H1 (cell line): ENCODE data around the gene ZNF598. TPM values are rescaled to one million over a fixed set of nuclear protein-coding genes. Genes with fewer than 3 reads are reported as not detected.

ENCODE experiments used
- CTCF ChIA-PET: fragments of 300-600 bp; sonication (Branson Sonifier 250); formaldehyde crosslinking; loops from one replicate; lab custom pipeline; 2021; ENCODE audit not compliant: partially characterized antibody; lab: Charles Lee
- POLR2A ChIA-PET: fragments of 300-600 bp; sonication (Branson Sonifier 250); formaldehyde crosslinking; loops from one replicate; lab custom pipeline; 2021; ENCODE audit warnings: inconsistent platforms; ENCODE audit not compliant: partially characterized antibody; lab: Charles Lee
- DNase-seq, 2 experiments: peaks; one replicate each; pipeline versions ENCODE4 v3.0.0 to v3.0.0-alpha.2; 2010 to 2022; ENCODE audit warnings: low spot score in 2 of 2, low read depth in 1 of 2, mixed read lengths in 1 of 2
- FAIRE-seq: peaks from 2 replicates; lab custom pipeline; 2011; peaks lifted over from hg19 to GRCh38; lab: Jason Lieb, UNC
- H2AFZ ChIP-seq: 2 replicates; pipeline ENCODE4 v1.8.1; 2012; ENCODE audit warnings: low read length, inconsistent platforms
- H2AK5ac ChIP-seq: 2 replicates; pipeline ENCODE4 v1.6.1; 2013; ENCODE audit warnings: low read depth, low read length
- H2BK120ac ChIP-seq: replicated peaks from 2 replicates; pipeline ENCODE3; 2013; ENCODE audit warnings: low read depth, low read length, inconsistent platforms
- H2BK12ac ChIP-seq: 2 replicates; pipeline ENCODE4 v1.6.1; 2013; ENCODE audit warnings: low read depth, low read length
- H2BK15ac ChIP-seq: 2 replicates; pipeline ENCODE4 v1.6.1; 2013; ENCODE audit warnings: low read length
- H2BK20ac ChIP-seq: 2 replicates; pipeline ENCODE4 v1.6.1; 2013; ENCODE audit warnings: low read length
- H2BK5ac ChIP-seq: 2 replicates; pipeline ENCODE4 v1.6.1; 2013; ENCODE audit warnings: low read depth, low read length
- H3K14ac ChIP-seq: 2 replicates; pipeline ENCODE4 v1.6.1; 2013; ENCODE audit warnings: inconsistent platforms; ENCODE audit not compliant: insufficient read length
- H3K18ac ChIP-seq: 2 replicates; pipeline ENCODE4 v1.6.1; 2013; ENCODE audit warnings: low read length; ENCODE audit errors: extremely low read depth
- H3K23ac ChIP-seq: 2 replicates; pipeline ENCODE4 v1.6.1; 2013; ENCODE audit warnings: inconsistent platforms; ENCODE audit not compliant: insufficient read length
- H3K23me2 ChIP-seq: 2 replicates; pipeline ENCODE4 v1.6.1; 2013; ENCODE audit warnings: low read depth, low read length
- H3K27ac ChIP-seq: 2 replicates; pipeline ENCODE4 v1.6.1; 2011; ENCODE audit warnings: low read depth, low read length, inconsistent platforms
- H3K27me3 ChIP-seq, 4 experiments: replicated peaks in 1 of 4; 1 replicate in 1 of 4; 2 replicates in 3 of 4; pipeline versions ENCODE4 v1.6.1 to v1.8.1; 2011 to 2013; ENCODE audit warnings: low read length in 3 of 4, mild to moderate bottlenecking in 3 of 4, inconsistent platforms in 2 of 4, mixed read lengths in 2 of 4, moderate library complexity in 1 of 4; ENCODE audit not compliant: control insufficient read depth in 3 of 4, insufficient read depth in 3 of 4; ENCODE audit errors: extremely low read depth in 1 of 4
- H3K36me3 ChIP-seq, 4 experiments: 2 replicates each; pipeline versions ENCODE4 v1.6.1 to v1.8.1; 2011 to 2013; ENCODE audit warnings: mild to moderate bottlenecking in 4 of 4, low read length in 3 of 4, moderate library complexity in 2 of 4, control low read depth in 1 of 4, inconsistent platforms in 1 of 4; ENCODE audit not compliant: insufficient read depth in 4 of 4, control insufficient read depth in 2 of 4
- H3K4ac ChIP-seq: replicated peaks from 2 replicates; pipeline ENCODE3; 2013; ENCODE audit warnings: low read length, low read depth, mixed read lengths, inconsistent platforms; ENCODE audit not compliant: insufficient read length
- H3K4me1 ChIP-seq, 4 experiments: replicated peaks in 1 of 4; 1 replicate in 1 of 4; 2 replicates in 3 of 4; pipeline versions ENCODE4 v1.6.1 to v1.8.1; 2011 to 2013; ENCODE audit warnings: low read length in 3 of 4, inconsistent platforms in 2 of 4, mixed read lengths in 1 of 4; ENCODE audit not compliant: insufficient read depth in 4 of 4, control insufficient read depth in 3 of 4
- H3K4me2 ChIP-seq, 2 experiments: 2 replicates each; pipeline versions ENCODE4 v1.6.1 to v1.8.1; 2011 to 2013; ENCODE audit warnings: low read depth in 2 of 2, low read length in 2 of 2, control low read depth in 1 of 2, inconsistent platforms in 1 of 2, mild to moderate bottlenecking in 1 of 2; ENCODE audit not compliant: insufficient read depth in 1 of 2
- H3K4me3 ChIP-seq, 4 experiments: fragments of 200-600, 300-600 bp in 1 of 4; sonication (generic), shearing (Covaris generic), sonication (Bioruptor Twin) in 1 of 4; 2 replicates each; pipeline versions ENCODE4 v1.5.1 to v1.8.1; 2011 to 2016; ENCODE audit warnings: low read length in 4 of 4, low read depth in 3 of 4, control low read depth in 2 of 4, inconsistent platforms in 2 of 4, mild to moderate bottlenecking in 2 of 4, mixed read lengths in 1 of 4, moderate library complexity in 1 of 4; ENCODE audit not compliant: insufficient read depth in 2 of 4; ENCODE audit errors: extremely low read depth in 1 of 4
- H3K56ac ChIP-seq: replicated peaks from 2 replicates; pipeline ENCODE3; 2013; ENCODE audit warnings: low read depth, mild to moderate bottlenecking, mixed read lengths, low read length, inconsistent platforms; ENCODE audit not compliant: insufficient read length
- H3K79me1 ChIP-seq: 2 replicates; pipeline ENCODE4 v1.6.1; 2013; ENCODE audit warnings: low read depth, low read length, control low read depth
- H3K79me2 ChIP-seq, 2 experiments: 2 replicates each; pipeline versions ENCODE4 v1.6.1 to v1.8.1; 2012 to 2013; ENCODE audit warnings: low read length in 2 of 2, mild to moderate bottlenecking in 2 of 2, inconsistent platforms in 1 of 2; ENCODE audit not compliant: insufficient read depth in 2 of 2, control insufficient read depth in 1 of 2
- H3K9ac ChIP-seq, 4 experiments: replicated peaks in 1 of 4; 1 replicate in 1 of 4; 2 replicates in 3 of 4; pipeline versions ENCODE4 v1.6.1 to v1.8.1; 2011 to 2013; ENCODE audit warnings: low read depth in 3 of 4, low read length in 3 of 4, control low read depth in 2 of 4, mild to moderate bottlenecking in 2 of 4, moderate library complexity in 2 of 4, inconsistent platforms in 1 of 4; ENCODE audit errors: extremely low read depth in 1 of 4
- H3K9me3 ChIP-seq, 2 experiments: 2 replicates each; pipeline versions ENCODE4 v1.6.1 to v1.8.1; 2012 to 2013; ENCODE audit warnings: mild to moderate bottlenecking in 2 of 2, moderate library complexity in 2 of 2, control low read depth in 1 of 2, inconsistent platforms in 1 of 2, low read depth in 1 of 2, low read length in 1 of 2, mixed read lengths in 1 of 2; ENCODE audit not compliant: insufficient read depth in 2 of 2
- H4K20me1 ChIP-seq, 2 experiments: replicated peaks in 1 of 2; 2 replicates each; pipeline versions ENCODE3 to v1.8.1; 2011 to 2013; ENCODE audit warnings: inconsistent platforms in 2 of 2, low read length in 2 of 2, mild to moderate bottlenecking in 1 of 2; ENCODE audit not compliant: insufficient read depth in 2 of 2, control insufficient read depth in 1 of 2
- H4K5ac ChIP-seq: 2 replicates; pipeline ENCODE4 v1.6.1; 2013; ENCODE audit warnings: low read length, low read depth, mixed read lengths, inconsistent platforms; ENCODE audit not compliant: insufficient read length
- H4K8ac ChIP-seq: 2 replicates; pipeline ENCODE4 v1.8.0; 2013; ENCODE audit warnings: mild to moderate bottlenecking, moderate library complexity, low read length, inconsistent platforms; ENCODE audit not compliant: insufficient read depth; ENCODE audit errors: extremely low read depth
- H4K91ac ChIP-seq: replicated peaks from 2 replicates; pipeline ENCODE3; 2013; ENCODE audit warnings: low read length, mixed read lengths, inconsistent platforms; ENCODE audit not compliant: insufficient read length
- ATF2 ChIP-seq: IDR thresholded peaks from 2 replicates; pipeline ENCODE4 v1.6.1; 2012; ENCODE audit warnings: low read length, inconsistent platforms
- EZH2 ChIP-seq: fragments of 200-600 bp; sonication (generic); IDR thresholded peaks from 2 replicates; pipeline ENCODE4 v1.7.1; 2012; ENCODE audit warnings: low read depth, mild to moderate bottlenecking, moderate library complexity, low read length, inconsistent platforms; ENCODE audit not compliant: severe bottlenecking
- SRF ChIP-seq: IDR thresholded peaks from 2 replicates; pipeline ENCODE4 v1.6.1; 2011; ENCODE audit warnings: mild to moderate bottlenecking, low read depth, low read length, moderate library complexity
- WGBS, 2 experiments: shearing (Covaris generic) in 1 of 2; methylation state at CpG; one replicate each; pipeline versions ENCODE4 v1.1.6 to v1.1.7; 2013 to 2015; ENCODE audit warnings: low lambda C conversion rate in 2 of 2, mixed read lengths in 2 of 2, inconsistent platforms in 1 of 2, low coverage in 1 of 2, missing lambda C conversion rate in 1 of 2; ENCODE audit not compliant: insufficient replicate concordance in 2 of 2, insufficient coverage in 1 of 2, insufficient read length in 1 of 2; ENCODE audit errors: extremely low coverage in 1 of 2, missing lambda C conversion rate in 1 of 2; 5-methylcytosine and 5-hydroxymethylcytosine counted together
- polyA plus RNA-seq, 7 experiments: library from polyadenylated mRNA; depleted of rRNA in 3 of 7; stranded (reverse) in 5 of 7; unstranded in 2 of 7; fragments of >200 nt in 5 of 7; fragments of 200-250 nt in 2 of 7; gene quantifications; 1 replicate in 5 of 7; 2 replicates in 1 of 7; 4 replicates in 1 of 7; pipeline versions ENCODE4 v1.2.1 to v1.2.3, GENCODE V29; 2011 to 2013; ENCODE audit warnings: missing spikeins in 2 of 7, mixed read lengths in 2 of 7
- total RNA-seq: library from RNA; stranded (reverse); fragmentation: NEBNext Ultra II Directional; extraction: Animal tissue kit (Norgen Biotek cat#: 25700); gene quantifications from 2 replicates; pipeline ENCODE4 v1.2.1, GENCODE V29; 2021

ZNF598 gene
- total and polyA plus RNA-seq, 2 of the 8 experiments (the other 6 are each of a cell fraction or from before 2014, with no cell fraction given), result 29.3 to 47.6 TPM

GRCh38 chr16:1999866-2000514 is 9.6 kb downstream of the ZNF598 start:
- peaks cover 15 to 39% of the 10 kb centered on the region in 2 experiments for H4K20me1 ChIP-seq
- no peak overlapping the region for H2AFZ ChIP-seq
- no peaks in the 10 kb centered on the region for H3K23me2 ChIP-seq
- TF ChIP-seq SRF (no peak), EZH2 (no peak), ATF2 (no peak)
- peaks cover 24 to 52% (median 42%) of the 10 kb centered on the region in 4 experiments for H3K36me3 ChIP-seq
- no peaks in the 10 kb centered on the region for H3K9me3 ChIP-seq
- H4K91ac ChIP-seq, result no peak overlapping the region
- no peak overlapping the region for H2BK12ac ChIP-seq
- DNase-seq, result no peak
- no peak overlapping the region for H3K27ac ChIP-seq
- H2BK20ac ChIP-seq, result no peak overlapping the region
- peaks cover 0 to 9% of the 10 kb centered on the region in 2 experiments; a peak in 2 of 4 replicates for H3K79me2 ChIP-seq
- H3K4ac ChIP-seq, result no peak overlapping the region
- POLR2A ChIA-PET, result interaction anchor here (2.1 to 28.2 kb wide), 4 partner anchors 21 to 155 kb away, joined by 5 to 736 read pairs (median 8); partner anchors contain the start of genes NDUFB10, RNF151, RPS2 and TBL3
- no peak overlapping the region for H2BK5ac ChIP-seq
- no peak overlapping the region for H3K4me3 ChIP-seq
- H4K8ac ChIP-seq, result no peak overlapping the region
- no peak overlapping the region for H3K56ac ChIP-seq
- H3K18ac ChIP-seq, result no peak overlapping the region
- no peak overlapping the region for H2BK120ac ChIP-seq
- CTCF ChIA-PET, result interaction anchor here (0.6 to 2.8 kb wide), 4 partner anchors 16 to 393 kb away, joined by 3 to 8 read pairs (median 4); no protein-coding TSS in a partner anchor
- H3K9ac ChIP-seq, result no peak overlapping the region
- no peak overlapping the region for H2BK15ac ChIP-seq
- 90% methylated on average over 19 of the region's 28 CpGs; no CpG with 5 or more reads in 1 of the 2 experiments for WGBS, 2 experiments
- no peak overlapping the region for H3K4me2 ChIP-seq
- H2AK5ac ChIP-seq, result no peak overlapping the region
- no peak overlapping the region for H4K5ac ChIP-seq
- H3K79me1 ChIP-seq, result no peaks in the 10 kb centered on the region
- no peaks in the 10 kb centered on the region for H3K27me3 ChIP-seq
- H3K4me1 ChIP-seq, result peaks cover 0 to 13% (median 7%) of the 10 kb centered on the region in 4 experiments; a peak in 5 of 7 replicates
- FAIRE-seq, result no peak
- H3K23ac ChIP-seq, result no peak overlapping the region
- H3K14ac ChIP-seq, result no peak overlapping the region
